Progenitor cell of endocrine pancreas (in vitro differentiated cells): Measurements from ENCODE around the gene ANO3. TPM values are rescaled to one million over a fixed set of nuclear protein-coding genes. Genes with fewer than 3 reads are reported as not detected.

Experiments
- DNase-seq: peaks from one replicate; pipeline ENCODE4 v3.0.0; 2021; ENCODE audit warnings: low spot score; ENCODE audit not compliant: unreplicated experiment
- H3K27ac Mint-ChIP-seq: 2 replicates; pipeline ENCODE4 v1.8.0; 2021; ENCODE audit warnings: mild to moderate bottlenecking, moderate library complexity, mixed read lengths
- H3K27me3 Mint-ChIP-seq: 2 replicates; pipeline ENCODE4 v1.8.0; 2021; ENCODE audit warnings: mixed read lengths
- H3K36me3 Mint-ChIP-seq: 2 replicates; pipeline ENCODE4 v1.8.0; 2022; ENCODE audit warnings: mixed read lengths; ENCODE audit not compliant: insufficient read depth
- H3K4me1 Mint-ChIP-seq: 2 replicates; pipeline ENCODE4 v1.8.0; 2021; ENCODE audit warnings: low read depth, mixed read lengths
- H3K4me3 Mint-ChIP-seq: 2 replicates; pipeline ENCODE4 v1.8.0; 2021; ENCODE audit warnings: low read depth, mild to moderate bottlenecking, moderate library complexity, mixed read lengths
- H3K9me3 Mint-ChIP-seq: 2 replicates; pipeline ENCODE4 v1.8.0; 2021; ENCODE audit warnings: low read depth, mixed read lengths
- total RNA-seq: library from RNA; stranded (reverse); gene quantifications from 2 replicates; pipeline ENCODE4 v1.2.1, GENCODE V29; 2021
- TF ChIP-seq, protein P1 (sequence below): fragments of 200-600 bp; sonication (generic); IDR thresholded peaks from one replicate; pipeline ENCODE4 v1.5.0; 2021; ENCODE audit warnings: antibody characterized with exemption, mild to moderate bottlenecking; ENCODE audit not compliant: unreplicated experiment

Gene ANO3
- total RNA-seq, 1 donor from 2014 or later = 0.53 TPM

- DNase-seq = no peak
- Mint-ChIP-seq H3K36me3 (no peaks in the 10 kb centered on the region), H3K27ac (peak overlapping the region; percentile 14), H3K9me3 (no peaks in the 10 kb centered on the region), H3K4me1 (no peaks in the 10 kb centered on the region), H3K27me3 (no peaks in the 10 kb centered on the region), H3K4me3 (no peak overlapping the region)
- TF ChIP-seq, protein P1, sequence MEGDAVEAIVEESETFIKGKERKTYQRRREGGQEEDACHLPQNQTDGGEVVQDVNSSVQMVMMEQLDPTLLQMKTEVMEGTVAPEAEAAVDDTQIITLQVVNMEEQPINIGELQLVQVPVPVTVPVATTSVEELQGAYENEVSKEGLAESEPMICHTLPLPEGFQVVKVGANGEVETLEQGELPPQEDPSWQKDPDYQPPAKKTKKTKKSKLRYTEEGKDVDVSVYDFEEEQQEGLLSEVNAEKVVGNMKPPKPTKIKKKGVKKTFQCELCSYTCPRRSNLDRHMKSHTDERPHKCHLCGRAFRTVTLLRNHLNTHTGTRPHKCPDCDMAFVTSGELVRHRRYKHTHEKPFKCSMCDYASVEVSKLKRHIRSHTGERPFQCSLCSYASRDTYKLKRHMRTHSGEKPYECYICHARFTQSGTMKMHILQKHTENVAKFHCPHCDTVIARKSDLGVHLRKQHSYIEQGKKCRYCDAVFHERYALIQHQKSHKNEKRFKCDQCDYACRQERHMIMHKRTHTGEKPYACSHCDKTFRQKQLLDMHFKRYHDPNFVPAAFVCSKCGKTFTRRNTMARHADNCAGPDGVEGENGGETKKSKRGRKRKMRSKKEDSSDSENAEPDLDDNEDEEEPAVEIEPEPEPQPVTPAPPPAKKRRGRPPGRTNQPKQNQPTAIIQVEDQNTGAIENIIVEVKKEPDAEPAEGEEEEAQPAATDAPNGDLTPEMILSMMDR = no peak
These were observed 224.7 kb downstream of the ANO3 start for GRCh38 chr11:26556582-26556981.

- DNase-seq = no peak
- Mint-ChIP-seq H3K4me3 (no peak overlapping the region), H3K9me3 (no peaks in the 10 kb centered on the region), H3K27ac (no peak overlapping the region), H3K27me3 (no peaks in the 10 kb centered on the region), H3K36me3 (no peaks in the 10 kb centered on the region), H3K4me1 (no peaks in the 10 kb centered on the region)
- TF ChIP-seq, protein P1 = no peak
These were observed 225.7 kb downstream of the ANO3 start for GRCh38 chr11:26557666-26558065.

- Mint-ChIP-seq H3K4me3 (no peak overlapping the region), H3K4me1 (no peaks in the 10 kb centered on the region), H3K27ac (no peak overlapping the region), H3K36me3 (no peaks in the 10 kb centered on the region), H3K27me3 (no peaks in the 10 kb centered on the region), H3K9me3 (no peaks in the 10 kb centered on the region)
- DNase-seq = no peak
- TF ChIP-seq, protein P1 = no peak
These were observed 226.3 kb downstream of the ANO3 start for GRCh38 chr11:26558190-26558589.

DNA sequence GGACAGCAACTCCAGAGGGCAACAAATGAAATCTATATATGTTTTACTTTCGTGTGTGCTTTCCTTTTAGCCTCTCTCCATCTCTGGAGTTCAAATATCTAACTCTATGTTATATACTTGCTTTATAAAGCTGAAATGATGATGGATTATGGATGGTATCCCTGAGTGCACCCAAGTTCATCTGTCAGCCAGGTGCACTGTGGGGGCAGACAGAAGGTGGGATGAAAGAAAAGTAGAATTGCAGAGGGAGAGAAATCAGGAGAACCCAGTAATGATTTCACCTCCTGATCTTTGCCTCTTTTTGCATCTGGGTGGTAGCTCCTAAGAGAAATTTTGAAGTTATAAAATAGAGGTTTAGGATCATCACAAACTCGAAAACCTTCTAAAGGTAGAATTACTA, 237.7 kb downstream of the ANO3 start:
- Mint-ChIP-seq H3K4me1 (peaks cover 31% of the 10 kb centered on the region), H3K27ac (peak overlapping the region; percentile 77), H3K27me3 (no peaks in the 10 kb centered on the region), H3K4me3 (no peak overlapping the region), H3K36me3 (no peaks in the 10 kb centered on the region), H3K9me3 (no peaks in the 10 kb centered on the region)
- TF ChIP-seq, protein P1 = no peak
- DNase-seq = no peak

GRCh38 chr11:26571861-26572654, 240.1 kb downstream of the ANO3 start, which contains the start of gene MUC15:
TSS of gene MUC15 (minus strand) at chr11:26572263. CDS start at chr11:26567094, 5,169 bp downstream.
- no peaks in the 10 kb centered on the region for H3K36me3 Mint-ChIP-seq
- H3K4me3 Mint-ChIP-seq = peak within 1 kb of the TSS; percentile 8
- TF ChIP-seq, protein P1 = no peak
- no peaks in the 10 kb centered on the region for H3K9me3 Mint-ChIP-seq
- DNase-seq = no peak
- H3K27ac Mint-ChIP-seq = peak within 1 kb of the TSS; percentile 79
- peaks cover 31% of the 10 kb centered on the region for H3K4me1 Mint-ChIP-seq
- H3K27me3 Mint-ChIP-seq = no peaks in the 10 kb centered on the region
